HepG2 (cell line): Measurements from ENCODE around the gene NUDT6. TPM values are rescaled to one million over a fixed set of nuclear protein-coding genes. Genes with fewer than 3 reads are reported as not detected.
A peak's percentile ranks its signal among the peaks of the same experiment; 100 is the strongest.

ENCODE experiments used
- ATF3 ChIP-seq: sonication (generic); formaldehyde crosslinking; IDR thresholded peaks from 2 replicates; pipeline ENCODE4 v1.4.0; 2020; ENCODE audit warnings: missing genetic modification reagents
- BCL3 ChIP-seq: sonication (generic); formaldehyde crosslinking; IDR thresholded peaks from 2 replicates; pipeline ENCODE4 v1.5.1; 2020; ENCODE audit warnings: mild to moderate bottlenecking, missing genetic modification reagents, moderate library complexity
- CREM ChIP-seq, 2 experiments: sonication (generic) in 1 of 2; formaldehyde crosslinking in 1 of 2; IDR thresholded peaks; 2 replicates each; pipeline versions ENCODE4 v1.4.0 to v1.6.1; 2016 to 2020; ENCODE audit warnings: antibody characterized with exemption in 1 of 2, mild to moderate bottlenecking in 1 of 2, missing genetic modification reagents in 1 of 2
- ISL2 ChIP-seq: sonication (generic); formaldehyde crosslinking; IDR thresholded peaks from 2 replicates; pipeline ENCODE4 v1.5.0; 2020; ENCODE audit warnings: missing genetic modification reagents
- SRY ChIP-seq: sonication (generic); formaldehyde crosslinking; IDR thresholded peaks from 2 replicates; pipeline ENCODE4 v1.8.0; 2022; ENCODE audit warnings: mild to moderate bottlenecking, missing genetic modification reagents
- TBP ChIP-seq: sonication (generic); formaldehyde crosslinking; IDR thresholded peaks from 2 replicates; pipeline ENCODE4 v1.5.0; 2020; ENCODE audit warnings: missing genetic modification reagents
- THAP7 ChIP-seq: sonication (generic); formaldehyde crosslinking; IDR thresholded peaks from 2 replicates; pipeline ENCODE4 v1.8.1; 2023; ENCODE audit warnings: mild to moderate bottlenecking, missing genetic modification reagents
- ZBTB38 ChIP-seq: sonication (generic); formaldehyde crosslinking; IDR thresholded peaks from 2 replicates; pipeline ENCODE4 v1.5.1; 2020; ENCODE audit warnings: mild to moderate bottlenecking, missing genetic modification reagents
- ZKSCAN8 ChIP-seq: IDR thresholded peaks from 2 replicates; pipeline ENCODE4 v1.6.1; 2016; ENCODE audit warnings: borderline replicate concordance, missing genetic modification reagents, missing compliant biosample characterization
- ZMAT3 ChIP-seq: sonication (generic); formaldehyde crosslinking; conservative IDR thresholded peaks from 2 replicates; pipeline ENCODE4 v1.7.0; 2021; ENCODE audit warnings: missing genetic modification reagents
- ZNF12 ChIP-seq: sonication (generic); formaldehyde crosslinking; IDR thresholded peaks from 2 replicates; pipeline ENCODE4 v1.5.0; 2020; ENCODE audit warnings: missing genetic modification reagents
- ZNF207 ChIP-seq: fragments of 450-650 bp; IDR thresholded peaks from 2 replicates; pipeline ENCODE4 v1.6.1; 2016; ENCODE audit warnings: antibody characterized with exemption, borderline replicate concordance
- ZNF451 ChIP-seq: sonication (generic); formaldehyde crosslinking; IDR thresholded peaks from 2 replicates; pipeline ENCODE4 v1.5.0; 2020; ENCODE audit warnings: mild to moderate bottlenecking, missing genetic modification reagents
- ZNF572 ChIP-seq: sonication (generic); formaldehyde crosslinking; IDR thresholded peaks from 2 replicates; pipeline ENCODE4 v1.5.1; 2020; ENCODE audit warnings: mild to moderate bottlenecking, missing genetic modification reagents
- ZNF577 ChIP-seq: sonication (generic); formaldehyde crosslinking; IDR thresholded peaks from 2 replicates; pipeline ENCODE4 v1.4.0; 2020; ENCODE audit warnings: mild to moderate bottlenecking, low read depth, missing genetic modification reagents, borderline replicate concordance
- ZNF710 ChIP-seq: sonication (generic); formaldehyde crosslinking; IDR thresholded peaks from 2 replicates; pipeline ENCODE4 v1.5.0; 2020; ENCODE audit warnings: mild to moderate bottlenecking, missing genetic modification reagents, borderline replicate concordance
- ZNF720 ChIP-seq: sonication (generic); formaldehyde crosslinking; IDR thresholded peaks from 2 replicates; pipeline ENCODE4 v1.4.0; 2020; ENCODE audit warnings: missing genetic modification reagents
- ZNF75D ChIP-seq: sonication (generic); formaldehyde crosslinking; IDR thresholded peaks from 2 replicates; pipeline ENCODE4 v1.8.1; 2023; ENCODE audit warnings: missing genetic modification reagents, mild to moderate bottlenecking, borderline replicate concordance
- ZNF816 ChIP-seq: sonication (generic); formaldehyde crosslinking; IDR thresholded peaks from 2 replicates; pipeline ENCODE4 v1.8.0; 2022; ENCODE audit warnings: missing genetic modification reagents, mild to moderate bottlenecking, borderline replicate concordance
- ZUFSP ChIP-seq: sonication (generic); formaldehyde crosslinking; IDR thresholded peaks from 2 replicates; pipeline ENCODE4 v1.9.0; 2021; ENCODE audit warnings: missing genetic modification reagents, mild to moderate bottlenecking, borderline replicate concordance
- polyA plus RNA-seq, 8 experiments: library from polyadenylated mRNA; depleted of rRNA in 3 of 8; stranded (reverse) in 7 of 8; unstranded in 1 of 8; fragments of >200 nt; fragmentation: Illumina TruSeq in 4 of 8; extraction: Trizol in 4 of 8; gene quantifications; 2 replicates each; pipeline versions ENCODE4 v1.2.1 to v1.2.3, GENCODE V29; 2011 to 2016; ENCODE audit warnings: low read depth in 4 of 8, missing spikeins in 1 of 8, mixed read lengths in 1 of 8; ENCODE audit not compliant: insufficient read depth in 1 of 8
- total RNA-seq, 5 experiments: library from RNA; depleted of rRNA; stranded (reverse); fragments of >200 nt; fragmentation: Illumina TruSeq; extraction: Trizol; gene quantifications; 2 replicates each; pipeline ENCODE4 v1.2.3, GENCODE V29; 2016; ENCODE audit warnings: low read depth in 1 of 5

NUDT6 gene
- total and polyA plus RNA-seq, 2 of the 13 experiments (the other 11 are each of a cell fraction or from before 2014, with no cell fraction given) = 4.8 to 8.3 TPM

GRCh38 chr4:122921971-122922876 is at the start of gene NUDT6 (continued):
- TF ChIP-seq THAP7 (CRISPR knock-in tag) (0 out of 2 replicates have a peak, but pooled peaks have one; percentile 33), ZNF12 (CRISPR knock-in tag) (no peak), ZNF577 (no peak), ZKSCAN8 (CRISPR knock-in tag) (no peak), BCL3 (CRISPR knock-in tag) (no peak; the same call in 1 of the 2 replicates), CREM (IDR thresholded peaks at IDR 0.05) (no peak), CREM (CRISPR knock-in tag; IDR thresholded peaks at IDR 0.05) (no peak), ZNF816 (CRISPR knock-in tag) (no peak), SRY (CRISPR knock-in tag) (0 out of 2 replicates have a peak, but pooled peaks have one; percentile 56), ZNF451 (CRISPR knock-in tag) (no peak), ZUFSP (CRISPR knock-in tag) (no peak), ISL2 (CRISPR knock-in tag) (peak; percentile 6; the same call in 1 of the 2 replicates), TBP (no peak), ZBTB38 (no peak), ZNF720 (no peak), ZNF207 (no peak), ZMAT3 (no peak), ZNF710 (CRISPR knock-in tag) (no peak; the same call in 1 of the 2 replicates), ZNF572 (no peak), ZNF75D (CRISPR knock-in tag) (no peak), ATF3 (CRISPR knock-in tag) (0 out of 2 replicates have a peak, but pooled peaks have one; percentile 20)
